HEK293 (cell line): ENCODE data around the gene HCCS.
A peak's percentile ranks its signal among the peaks of the same experiment; 100 is the strongest.

ENCODE experiments used
- CTCF ChIA-PET: fragments of 350-600 bp; formaldehyde crosslinking; extraction: SDS; loops from one replicate; lab custom pipeline; 2021; ENCODE audit warnings: antibody characterized with exemption; lab: Yijun Ruan, JAX
- POLR2A ChIA-PET: fragments of 300-600 bp; formaldehyde crosslinking; extraction: SDS; loops from one replicate; lab custom pipeline; 2020; ENCODE audit warnings: antibody characterized with exemption, inconsistent platforms; lab: Yijun Ruan, JAX
- H3K27ac ChIP-seq: fragments of 200-500 bp; sonication (Bioruptor generic); 2 replicates; pipeline ENCODE4 v1.5.1; 2014; ENCODE audit warnings: low read depth, low read length, control low read depth, inconsistent platforms; ENCODE audit errors: extremely low read depth
- H3K36me3 ChIP-seq, 2 experiments: fragments of 200-500 bp in 1 of 2; sonication (Bioruptor generic) in 1 of 2; 1 replicate in 1 of 2; 2 replicates in 1 of 2; pipeline ENCODE4 v1.5.1; 2014 to 2017; ENCODE audit warnings: inconsistent platforms in 2 of 2, low read length in 2 of 2; ENCODE audit not compliant: control insufficient read depth in 2 of 2, insufficient read depth in 1 of 2
- H3K4me1 ChIP-seq: fragments of 200-500 bp; sonication (Bioruptor generic); 2 replicates; pipeline ENCODE4 v1.5.1; 2014; ENCODE audit warnings: mild to moderate bottlenecking, low read length, inconsistent platforms; ENCODE audit not compliant: control insufficient read depth, insufficient read depth
- H3K4me3 ChIP-seq: 2 replicates; pipeline ENCODE4 v1.5.1; 2011; ENCODE audit warnings: low read depth, mild to moderate bottlenecking, control low read depth, low read length, moderate library complexity
- H3K9me3 ChIP-seq: fragments of 200-500 bp; sonication (Bioruptor generic); 2 replicates; pipeline ENCODE4 v1.5.1; 2014; ENCODE audit warnings: low read depth, low read length, inconsistent platforms; ENCODE audit not compliant: control insufficient read depth, insufficient read depth
- EGR2 ChIP-seq: fragments of 450-650 bp; formaldehyde crosslinking; IDR thresholded peaks from 2 replicates; pipeline ENCODE4 v1.5.1; 2016; ENCODE audit warnings: low read depth, missing biosample characterization, missing genetic modification characterization
- GFI1B ChIP-seq: fragments of 450-650 bp; formaldehyde crosslinking; IDR thresholded peaks from 2 replicates; pipeline ENCODE4 v1.5.1; 2016; ENCODE audit warnings: missing biosample characterization, missing genetic modification characterization
- MZF1 ChIP-seq: fragments of 450-650 bp; formaldehyde crosslinking; IDR thresholded peaks from 2 replicates; pipeline ENCODE4 v1.5.1; 2017; ENCODE audit warnings: missing biosample characterization, missing genetic modification characterization, borderline replicate concordance
- SCRT2 ChIP-seq: fragments of 450-650 bp; formaldehyde crosslinking; IDR thresholded peaks from 2 replicates; pipeline ENCODE4 v1.5.1; 2016; ENCODE audit warnings: missing biosample characterization, missing genetic modification characterization
- SP7 ChIP-seq: fragments of 450-650 bp; formaldehyde crosslinking; IDR thresholded peaks from 2 replicates; pipeline ENCODE4 v1.5.1; 2016; ENCODE audit warnings: missing biosample characterization, missing genetic modification characterization
- ZNF10 ChIP-seq: fragments of 450-650 bp; formaldehyde crosslinking; IDR thresholded peaks from 2 replicates; pipeline ENCODE4 v1.5.1; 2017; ENCODE audit warnings: missing biosample characterization, missing genetic modification characterization
- ZNF121 ChIP-seq: fragments of 450-650 bp; formaldehyde crosslinking; IDR thresholded peaks from 2 replicates; pipeline ENCODE4 v1.5.1; 2016; ENCODE audit warnings: missing biosample characterization, missing genetic modification characterization
- ZNF175 ChIP-seq: fragments of 450-650 bp; formaldehyde crosslinking; IDR thresholded peaks from 2 replicates; pipeline ENCODE4 v1.5.1; 2016; ENCODE audit warnings: missing biosample characterization, missing genetic modification characterization
- ZNF433 ChIP-seq: fragments of 450-650 bp; formaldehyde crosslinking; IDR thresholded peaks from 2 replicates; pipeline ENCODE4 v1.5.1; 2016; ENCODE audit warnings: missing biosample characterization, missing genetic modification characterization, low read depth
- ZNF48 ChIP-seq: fragments of 450-650 bp; formaldehyde crosslinking; IDR thresholded peaks from 2 replicates; pipeline ENCODE4 v1.5.1; 2016; ENCODE audit warnings: missing biosample characterization, missing genetic modification characterization
- ZNF530 ChIP-seq: fragments of 450-650 bp; formaldehyde crosslinking; IDR thresholded peaks from 2 replicates; pipeline ENCODE4 v1.5.1; 2016; ENCODE audit warnings: low read depth, missing biosample characterization, missing genetic modification characterization
- ZNF707 ChIP-seq: fragments of 450-650 bp; formaldehyde crosslinking; IDR thresholded peaks from 2 replicates; pipeline ENCODE4 v1.5.1; 2016; ENCODE audit warnings: missing biosample characterization, missing genetic modification characterization
- ZNF76 ChIP-seq: fragments of 450-650 bp; formaldehyde crosslinking; IDR thresholded peaks from 2 replicates; pipeline ENCODE4; 2016; ENCODE audit warnings: low read depth, missing biosample characterization, missing genetic modification characterization, borderline replicate concordance
- TF ChIP-seq, protein P1 (sequence below): fragments of 450-650 bp; formaldehyde crosslinking; IDR thresholded peaks from 2 replicates; pipeline ENCODE4 v1.5.1; 2016; ENCODE audit warnings: missing biosample characterization, missing genetic modification characterization, low read depth
- TF ChIP-seq, protein P2 (sequence below): fragments of 450-650 bp; formaldehyde crosslinking; IDR thresholded peaks from 2 replicates; pipeline ENCODE4 v1.5.1; 2017; ENCODE audit warnings: missing biosample characterization, missing genetic modification characterization
- TF ChIP-seq, protein P3 (sequence below): fragments of 450-650 bp; formaldehyde crosslinking; IDR thresholded peaks from 2 replicates; pipeline ENCODE4 v1.5.1; 2016; ENCODE audit warnings: missing biosample characterization, missing genetic modification characterization
- TF ChIP-seq, protein P4 (sequence below): fragments of 450-650 bp; formaldehyde crosslinking; IDR thresholded peaks from 2 replicates; pipeline ENCODE4 v1.5.1; 2016; ENCODE audit warnings: missing biosample characterization, missing genetic modification characterization
- TF ChIP-seq, protein P5 (sequence below): fragments of 450-650 bp; formaldehyde crosslinking; IDR thresholded peaks from 2 replicates; pipeline ENCODE4 v1.5.1; 2016; ENCODE audit warnings: missing biosample characterization, missing genetic modification characterization, borderline replicate concordance

The HCCS gene

DNA sequence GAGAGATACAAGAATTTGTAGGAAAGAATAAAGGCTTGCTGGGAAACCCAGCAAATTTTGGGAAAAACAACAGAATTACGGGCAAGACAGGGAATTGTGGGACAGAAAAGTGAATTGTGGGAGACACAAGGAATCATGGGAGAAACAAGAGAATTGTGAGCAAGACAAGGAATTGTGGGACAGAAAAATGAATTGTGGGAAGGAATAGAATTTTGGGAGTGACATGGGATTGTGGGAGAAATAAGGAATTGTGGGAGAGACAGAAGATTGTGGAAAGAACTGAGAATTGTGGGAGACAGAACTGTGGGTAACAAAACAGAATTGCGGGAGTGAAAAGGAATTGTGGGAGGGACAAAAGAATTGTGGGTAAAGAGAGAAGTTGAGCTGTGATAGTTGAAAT lies 1.2 kb upstream of the HCCS start (continued):
- TF ChIP-seq, protein P1, sequence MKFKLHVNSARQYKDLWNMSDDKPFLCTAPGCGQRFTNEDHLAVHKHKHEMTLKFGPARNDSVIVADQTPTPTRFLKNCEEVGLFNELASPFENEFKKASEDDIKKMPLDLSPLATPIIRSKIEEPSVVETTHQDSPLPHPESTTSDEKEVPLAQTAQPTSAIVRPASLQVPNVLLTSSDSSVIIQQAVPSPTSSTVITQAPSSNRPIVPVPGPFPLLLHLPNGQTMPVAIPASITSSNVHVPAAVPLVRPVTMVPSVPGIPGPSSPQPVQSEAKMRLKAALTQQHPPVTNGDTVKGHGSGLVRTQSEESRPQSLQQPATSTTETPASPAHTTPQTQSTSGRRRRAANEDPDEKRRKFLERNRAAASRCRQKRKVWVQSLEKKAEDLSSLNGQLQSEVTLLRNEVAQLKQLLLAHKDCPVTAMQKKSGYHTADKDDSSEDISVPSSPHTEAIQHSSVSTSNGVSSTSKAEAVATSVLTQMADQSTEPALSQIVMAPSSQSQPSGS (tag by site-specific recombination): no peak
- no peak for TF ChIP-seq ZNF175 (tag by site-specific recombination)

DNA sequence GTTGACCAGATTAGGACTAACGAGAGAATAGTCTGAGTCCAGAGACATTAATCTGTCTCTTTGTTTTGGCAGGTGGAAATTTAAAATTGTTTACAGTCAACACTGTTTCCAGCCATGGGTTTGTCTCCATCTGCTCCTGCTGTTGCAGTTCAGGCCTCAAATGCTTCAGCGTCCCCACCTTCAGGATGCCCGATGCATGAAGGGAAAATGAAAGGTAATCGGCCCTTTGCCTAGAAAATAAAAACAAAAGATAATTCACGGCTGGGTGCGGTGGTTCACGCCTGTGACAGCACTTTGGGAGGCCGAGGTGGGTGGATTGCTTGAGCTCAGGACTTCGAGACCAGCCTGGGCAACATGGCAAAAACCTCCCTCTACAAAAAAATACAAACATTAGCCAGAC lies 815 bp downstream of the HCCS start:
- no peak for TF ChIP-seq MZF1
- TF ChIP-seq, protein P2, sequence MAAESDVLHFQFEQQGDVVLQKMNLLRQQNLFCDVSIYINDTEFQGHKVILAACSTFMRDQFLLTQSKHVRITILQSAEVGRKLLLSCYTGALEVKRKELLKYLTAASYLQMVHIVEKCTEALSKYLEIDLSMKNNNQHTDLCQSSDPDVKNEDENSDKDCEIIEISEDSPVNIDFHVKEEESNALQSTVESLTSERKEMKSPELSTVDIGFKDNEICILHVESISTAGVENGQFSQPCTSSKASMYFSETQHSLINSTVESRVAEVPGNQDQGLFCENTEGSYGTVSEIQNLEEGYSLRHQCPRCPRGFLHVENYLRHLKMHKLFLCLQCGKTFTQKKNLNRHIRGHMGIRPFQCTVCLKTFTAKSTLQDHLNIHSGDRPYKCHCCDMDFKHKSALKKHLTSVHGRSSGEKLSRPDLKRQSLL (tag by site-specific recombination): no peak
- no peak for TF ChIP-seq GFI1B
- no peak for TF ChIP-seq ZNF433 (tag by site-specific recombination)
- no peak for TF ChIP-seq ZNF48 (tag by site-specific recombination)
- no peak for TF ChIP-seq ZNF707
- TF ChIP-seq SP7 (tag by site-specific recombination): no peak
- TF ChIP-seq SCRT2 (tag by site-specific recombination): no peak
- no peak for TF ChIP-seq ZNF121 (tag by site-specific recombination)
- TF ChIP-seq, protein P3, sequence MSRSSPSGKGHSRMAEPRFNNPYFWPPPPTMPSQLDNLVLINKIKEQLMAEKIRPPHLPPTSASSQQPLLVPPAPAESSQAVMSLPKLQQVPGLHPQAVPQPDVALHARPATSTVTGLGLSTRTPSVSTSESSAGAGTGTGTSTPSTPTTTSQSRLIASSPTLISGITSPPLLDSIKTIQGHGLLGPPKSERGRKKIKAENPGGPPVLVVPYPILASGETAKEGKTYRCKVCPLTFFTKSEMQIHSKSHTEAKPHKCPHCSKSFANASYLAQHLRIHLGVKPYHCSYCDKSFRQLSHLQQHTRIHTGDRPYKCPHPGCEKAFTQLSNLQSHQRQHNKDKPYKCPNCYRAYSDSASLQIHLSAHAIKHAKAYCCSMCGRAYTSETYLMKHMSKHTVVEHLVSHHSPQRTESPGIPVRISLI (tag by site-specific recombination): no peak
- no peak for TF ChIP-seq ZNF530 (tag by site-specific recombination)
- TF ChIP-seq EGR2 (tag by site-specific recombination): no peak
- TF ChIP-seq, protein P4, sequence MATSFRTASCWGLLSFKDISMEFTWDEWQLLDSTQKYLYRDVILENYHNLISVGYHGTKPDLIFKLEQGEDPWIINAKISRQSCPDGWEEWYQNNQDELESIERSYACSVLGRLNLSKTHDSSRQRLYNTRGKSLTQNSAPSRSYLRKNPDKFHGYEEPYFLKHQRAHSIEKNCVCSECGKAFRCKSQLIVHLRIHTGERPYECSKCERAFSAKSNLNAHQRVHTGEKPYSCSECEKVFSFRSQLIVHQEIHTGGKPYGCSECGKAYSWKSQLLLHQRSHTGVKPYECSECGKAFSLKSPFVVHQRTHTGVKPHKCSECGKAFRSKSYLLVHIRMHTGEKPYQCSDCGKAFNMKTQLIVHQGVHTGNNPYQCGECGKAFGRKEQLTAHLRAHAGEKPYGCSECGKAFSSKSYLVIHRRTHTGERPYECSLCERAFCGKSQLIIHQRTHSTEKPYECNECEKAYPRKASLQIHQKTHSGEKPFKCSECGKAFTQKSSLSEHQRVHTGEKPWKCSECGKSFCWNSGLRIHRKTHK (tag by site-specific recombination): no peak
- TF ChIP-seq ZNF76: no peak
- TF ChIP-seq, protein P1 (tag by site-specific recombination): no peak
- TF ChIP-seq, protein P5, sequence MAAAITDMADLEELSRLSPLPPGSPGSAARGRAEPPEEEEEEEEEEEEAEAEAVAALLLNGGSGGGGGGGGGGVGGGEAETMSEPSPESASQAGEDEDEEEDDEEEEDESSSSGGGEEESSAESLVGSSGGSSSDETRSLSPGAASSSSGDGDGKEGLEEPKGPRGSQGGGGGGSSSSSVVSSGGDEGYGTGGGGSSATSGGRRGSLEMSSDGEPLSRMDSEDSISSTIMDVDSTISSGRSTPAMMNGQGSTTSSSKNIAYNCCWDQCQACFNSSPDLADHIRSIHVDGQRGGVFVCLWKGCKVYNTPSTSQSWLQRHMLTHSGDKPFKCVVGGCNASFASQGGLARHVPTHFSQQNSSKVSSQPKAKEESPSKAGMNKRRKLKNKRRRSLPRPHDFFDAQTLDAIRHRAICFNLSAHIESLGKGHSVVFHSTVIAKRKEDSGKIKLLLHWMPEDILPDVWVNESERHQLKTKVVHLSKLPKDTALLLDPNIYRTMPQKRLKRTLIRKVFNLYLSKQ (tag by site-specific recombination): no peak
- TF ChIP-seq ZNF10 (tag by site-specific recombination): no peak
- peak overlapping the region; percentile 89 for H3K4me3 ChIP-seq
- H3K4me1 ChIP-seq: no peaks in the 10 kb centered on the region
- peaks cover 0 to 46% of the 10 kb centered on the region in 2 experiments; a peak in 1 of 3 replicates for H3K36me3 ChIP-seq
- no peaks in the 10 kb centered on the region for H3K9me3 ChIP-seq
- no peak overlapping the region for H3K27ac ChIP-seq
- ChIA-PET POLR2A (no interaction called here), CTCF (no interaction called here)
